Measurements from ENCODE around the gene SLC12A5. TPM values are rescaled to one million over a fixed set of nuclear protein-coding genes. Genes with fewer than 3 reads are reported as not detected.
A peak's percentile ranks its signal among the peaks of the same experiment; 100 is the strongest.

SLC12A5 gene
- total RNA-seq, 4 donors from 2014 or later = not detected

GRCh38 chr20:46057856-46058598 lies 29.0 kb downstream of the SLC12A5 start:
- no peak overlapping the region for H3K27ac ChIP-seq

GRCh38 chr20:46058599-46059281 lies 29.7 kb downstream of the SLC12A5 start:
- peaks cover 0 to 39% (median 0%) of the 10 kb centered on the region in 3 donors for H3K36me3 ChIP-seq

More at GRCh38 chr20:46057856-46058598, 29.0 kb downstream of the SLC12A5 start:
- peak in 2 of 3 donors; percentile 20 to 54 for DNase-seq
- TF ChIP-seq CTCF (IDR thresholded peaks at IDR 0.05) (peak in 1 of 6 experiments; percentile 13), POLR2A (IDR thresholded peaks at IDR 0.05) (no peak)
- Histone ChIP-seq H3K36me3 (peaks cover 0 to 31% (median 0%) of the 10 kb centered on the region in 3 donors), H3K27me3 (no peaks in the 10 kb centered on the region), H3K9me3 (peaks cover 0 to 6% (median 0%) of the 10 kb centered on the region in 4 donors), H3K4me3 (peak overlapping the region in 2 of 4 donors; percentile 9 to 10), H3K4me1 (peaks cover 0 to 24% (median 8%) of the 10 kb centered on the region in 4 donors)

GRCh38 chr20:46060301-46060881 lies 31.4 kb downstream of the SLC12A5 start:
- DNase-seq = no peak
- no peak for TF ChIP-seq CTCF (IDR thresholded peaks at IDR 0.05)
- H3K36me3 ChIP-seq = peaks cover 0 to 55% (median 0%) of the 10 kb centered on the region in 3 donors
- H3K9me3 ChIP-seq = peaks cover 0 to 6% (median 0%) of the 10 kb centered on the region in 4 donors
- no peaks in the 10 kb centered on the region for H3K27me3 ChIP-seq
- H3K4me3 ChIP-seq = no peak overlapping the region
- H3K27ac ChIP-seq = no peak overlapping the region
- H3K4me1 ChIP-seq = peaks cover 0 to 24% (median 8%) of the 10 kb centered on the region in 4 donors

More at GRCh38 chr20:46058599-46059281, 29.7 kb downstream of the SLC12A5 start:
- H3K9me3 ChIP-seq = peaks cover 0 to 6% (median 0%) of the 10 kb centered on the region in 4 donors
- no peak overlapping the region for H3K27ac ChIP-seq
- H3K27me3 ChIP-seq = no peaks in the 10 kb centered on the region
- peak overlapping the region in 2 of 4 donors; percentile 9 to 10 for H3K4me3 ChIP-seq
- DNase-seq = no peak
- TF ChIP-seq POLR2A (IDR thresholded peaks at IDR 0.05) = no peak
- TF ChIP-seq CTCF (IDR thresholded peaks at IDR 0.05) = no peak
- peaks cover 0 to 24% (median 8%) of the 10 kb centered on the region in 4 donors for H3K4me1 ChIP-seq

GRCh38 chr20:46060975-46061374 lies 32.0 kb downstream of the SLC12A5 start:
- no peak overlapping the region for H3K27ac ChIP-seq
- no peak for TF ChIP-seq CTCF (IDR thresholded peaks at IDR 0.05)
- no peak for TF ChIP-seq POLR2A (IDR thresholded peaks at IDR 0.05)
- no peak overlapping the region for H3K4me3 ChIP-seq
- DNase-seq = no peak
- no peaks in the 10 kb centered on the region for H3K27me3 ChIP-seq
- H3K4me1 ChIP-seq = peaks cover 0 to 24% (median 8%) of the 10 kb centered on the region in 4 donors
- peaks cover 0 to 61% (median 0%) of the 10 kb centered on the region in 3 donors for H3K36me3 ChIP-seq
- peaks cover 0 to 6% (median 0%) of the 10 kb centered on the region in 4 donors for H3K9me3 ChIP-seq

GRCh38 chr20:46062151-46062550 lies 33.1 kb downstream of the SLC12A5 start:
- DNase-seq = no peak
- Histone ChIP-seq H3K27ac (no peak overlapping the region), H3K4me3 (no peak overlapping the region), H3K9me3 (peaks cover 0 to 6% (median 0%) of the 10 kb centered on the region in 4 donors), H3K4me1 (peaks cover 0 to 24% (median 8%) of the 10 kb centered on the region in 4 donors), H3K27me3 (no peaks in the 10 kb centered on the region), H3K36me3 (peaks cover 0 to 73% (median 0%) of the 10 kb centered on the region in 3 donors)
- TF ChIP-seq POLR2A (IDR thresholded peaks at IDR 0.05) (no peak), CTCF (IDR thresholded peaks at IDR 0.05) (no peak)

Data from Peyer's patch (tissue), 4 donors.